A549 treated with Hydrocortisone at 1 μM for 4 hours (cell line): ENCODE measurements around the gene G3BP2. TPM values are rescaled to one million over a fixed set of nuclear protein-coding genes. Genes with fewer than 3 reads are reported as not detected.

Experiments used
- total RNA-seq: library from RNA; stranded (reverse); fragments of 200-300 nt; extraction: Qiagen RNA extraction; gene quantifications from 5 replicates; pipeline ENCODE4 v1.2.3, GENCODE V29; 2022

The G3BP2 gene
- total RNA-seq, result 63.7 to 121 TPM (median 77.5 TPM) in 5 replicates

DNA sequence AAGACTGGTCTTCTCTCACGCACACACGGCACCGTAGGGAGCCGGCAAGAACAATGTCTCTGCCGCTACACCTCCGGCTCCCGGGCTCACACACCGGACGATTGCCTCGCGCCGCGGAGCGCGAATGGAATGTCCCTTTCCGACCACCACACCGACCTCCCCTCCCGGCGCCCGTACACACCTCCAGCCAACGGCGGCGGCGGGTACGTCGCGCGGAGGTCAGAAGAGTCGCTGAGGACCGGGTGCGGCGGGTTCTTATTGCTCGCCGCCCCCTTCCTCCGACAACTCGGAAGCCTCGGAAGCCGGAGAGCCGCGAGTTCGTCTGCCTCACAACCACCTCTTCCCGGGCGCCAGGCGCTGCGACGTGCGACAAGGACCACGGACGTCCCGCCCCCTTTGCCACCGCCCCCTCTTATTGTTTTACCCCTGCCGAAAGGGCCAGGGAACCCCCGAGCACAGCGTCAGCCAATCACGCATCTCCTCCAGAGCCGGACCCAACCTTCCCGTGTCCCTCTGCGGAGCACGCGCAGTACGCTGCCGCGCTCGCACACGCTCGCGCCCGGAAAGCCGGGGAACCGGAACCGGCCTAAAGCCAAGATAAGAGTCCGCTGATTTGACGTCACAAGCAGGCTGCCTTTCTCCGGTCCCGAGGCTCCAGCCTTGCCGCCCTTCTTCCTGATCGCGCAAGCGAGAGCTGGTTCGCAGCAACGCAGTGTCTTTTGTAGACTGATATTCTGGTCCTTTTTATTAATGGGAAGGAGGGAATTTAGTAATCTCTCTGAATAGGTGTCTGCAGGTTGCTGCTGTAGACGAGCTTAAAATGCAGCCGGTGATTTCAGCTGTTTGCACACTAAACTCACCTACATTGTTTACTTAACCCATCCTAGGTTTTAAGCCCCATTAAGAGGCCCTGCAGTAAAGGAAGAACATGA lies at the start of gene G3BP2:
Gene G3BP2 (minus strand): TSS at position 385 of the 932 bp plus-strand sequence. CDS start 11,386 bp downstream, outside the sequence.

DNA sequence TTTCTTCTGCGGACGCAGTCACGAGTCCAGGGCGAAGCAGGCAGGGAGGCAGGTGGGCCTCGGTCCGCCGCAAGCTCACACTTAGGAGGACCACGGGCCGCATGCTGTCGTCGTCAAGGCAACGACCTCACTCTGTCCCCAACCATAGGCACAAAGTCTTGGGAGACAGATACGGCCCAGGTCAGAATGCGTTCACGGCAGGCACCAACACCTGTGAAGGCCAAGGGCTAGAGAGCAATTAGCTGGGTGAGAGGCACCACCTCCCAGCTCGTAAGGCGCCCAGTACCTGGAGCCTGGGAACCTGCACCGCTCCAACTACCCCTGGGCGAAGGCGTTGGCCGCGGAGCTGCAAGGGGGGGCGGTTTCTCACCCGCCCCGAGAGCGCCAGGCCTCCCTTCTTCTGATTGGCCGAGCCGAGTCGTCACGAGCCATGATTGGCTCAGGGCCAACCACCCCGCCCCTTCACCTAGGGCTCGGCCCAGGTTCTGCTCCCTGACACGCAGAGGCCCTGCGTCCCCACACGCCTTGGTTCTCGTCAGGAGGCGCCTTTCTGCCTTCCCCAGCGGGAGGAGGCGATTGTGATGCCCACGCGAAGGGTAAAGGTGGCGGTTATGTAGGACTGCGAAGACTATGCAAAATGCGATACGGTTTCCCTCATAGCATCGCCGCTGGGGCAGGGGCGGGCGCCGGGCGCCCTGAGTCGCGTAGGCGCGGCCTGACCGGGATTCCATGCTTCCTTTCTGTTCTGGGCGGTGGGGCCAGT lies 42.9 kb downstream of the G3BP2 start, which contains the start of gene CDKL2:
Gene CDKL2 (minus strand): TSS at position 355 of the 763 bp plus-strand sequence. CDS start 4,540 bp downstream, outside the sequence.

Other genes with a start within 250 kb of the G3BP2 start
- 13.3 to 20.4 TPM (median 16.9 TPM) in 5 replicates for gene RCHY1, start 159.0 kb downstream of the G3BP2 start, total RNA-seq
- 4.8 to 6.3 TPM (median 5.2 TPM) in 5 replicates for gene THAP6, start 158.9 kb downstream of the G3BP2 start, total RNA-seq
- not detected in 5 replicates for gene ODAPH, start 117.3 kb downstream of the G3BP2 start, total RNA-seq
- 0.47 to 0.97 TPM (median 0.63 TPM) in 5 replicates for gene CDKL2, start 42.9 kb downstream of the G3BP2 start, total RNA-seq
- gene USO1, start 51.2 kb upstream of the G3BP2 start, total RNA-seq, result 18.8 to 31.8 TPM (median 23.2 TPM) in 5 replicates
- gene PPEF2, start 229.0 kb upstream of the G3BP2 start, total RNA-seq, result not detected in 5 replicates